CD4-positive, alpha-beta T cell treated with Interleukin-2 at 100 ng/mL for 4 hours (primary cell): ENCODE measurements around the gene ZNF804A.

Experiments used
- DNase-seq: peaks from one replicate; pipeline ENCODE4 v3.0.0-alpha.2; 2020; ENCODE audit warnings: low spot score

ZNF804A gene

GRCh38 chr2:184598316-184599053 is at the start of gene ZNF804A:
Gene ZNF804A (plus strand): TSS chr2:184598529. CDS start chr2:184598960, 431 bp downstream.
- DNase-seq = peak; percentile 7

GRCh38 chr2:184549153-184549552 is 49.2 kb upstream of the ZNF804A start:
- DNase-seq = no peak

GRCh38 chr2:184551626-184552025 is 46.7 kb upstream of the ZNF804A start:
- DNase-seq = no peak

GRCh38 chr2:184554736-184555135 is 43.6 kb upstream of the ZNF804A start:
- no peak for DNase-seq

GRCh38 chr2:184555352-184555751 is 43.0 kb upstream of the ZNF804A start:
- DNase-seq = no peak

DNA sequence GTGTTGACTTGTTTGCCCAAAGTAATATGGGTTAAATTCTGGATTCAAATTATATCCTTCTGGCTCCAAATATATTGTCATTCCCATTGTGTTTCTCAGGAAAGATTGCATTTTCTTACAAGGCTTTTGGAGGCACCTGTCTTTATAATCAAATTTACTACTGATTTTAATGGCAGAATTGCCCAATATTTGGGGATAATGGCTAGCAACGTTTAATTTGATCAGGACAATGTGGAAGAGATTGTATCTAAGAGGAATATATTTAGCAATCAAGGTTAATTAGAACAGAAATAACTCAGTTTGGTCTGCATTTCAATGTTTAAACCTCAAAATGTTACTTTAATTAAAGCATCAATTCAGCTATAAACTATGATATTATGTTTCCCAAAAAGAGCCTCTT is 41.7 kb upstream of the ZNF804A start:
- no peak for DNase-seq

GRCh38 chr2:184558713-184559464 is 39.4 kb upstream of the ZNF804A start:
- DNase-seq = no peak

GRCh38 chr2:184560603-184561002 is 37.7 kb upstream of the ZNF804A start:
- DNase-seq = no peak

DNA sequence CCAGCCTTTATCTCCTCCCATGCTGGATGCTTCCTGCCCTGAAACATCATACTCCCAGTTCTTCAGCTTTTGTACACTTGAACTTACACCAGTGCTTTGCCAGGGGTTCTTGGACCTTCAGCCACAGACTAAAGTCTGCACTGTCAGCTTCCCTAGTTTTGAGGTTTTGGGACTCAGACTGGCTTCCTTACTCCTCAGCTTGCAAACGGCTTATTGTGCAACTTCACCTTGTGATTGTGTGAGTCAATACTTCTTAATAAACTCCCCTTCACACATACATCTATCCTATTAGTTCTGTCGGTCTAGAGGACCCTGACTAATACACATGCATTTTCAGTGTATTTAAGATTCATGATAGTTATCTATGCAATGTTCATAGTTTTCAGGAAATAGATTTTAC is 35.8 kb upstream of the ZNF804A start:
- no peak for DNase-seq

- no peak for DNase-seq
These were observed 34.2 kb upstream of the ZNF804A start for GRCh38 chr2:184564092-184564491.

GRCh38 chr2:184566716-184567115 is 31.6 kb upstream of the ZNF804A start:
- DNase-seq = no peak

DNA sequence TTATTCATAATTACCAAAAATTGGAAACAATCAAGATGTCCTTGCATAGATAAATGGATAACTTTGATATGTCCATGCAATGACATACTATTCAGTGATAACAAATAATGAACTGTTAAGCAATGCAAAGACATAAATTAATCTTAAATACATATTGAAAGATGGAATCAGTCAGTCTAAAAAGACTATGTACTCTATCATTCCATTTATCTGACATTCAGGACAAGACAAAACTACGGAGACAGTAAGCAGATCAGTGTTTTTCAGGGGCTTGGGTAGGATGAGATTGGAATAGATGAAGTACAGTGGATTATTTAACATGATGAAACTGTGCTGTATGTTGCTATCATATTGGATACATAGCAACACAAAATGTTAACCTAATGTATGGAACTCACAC is 21.3 kb upstream of the ZNF804A start:
- no peak for DNase-seq

DNA sequence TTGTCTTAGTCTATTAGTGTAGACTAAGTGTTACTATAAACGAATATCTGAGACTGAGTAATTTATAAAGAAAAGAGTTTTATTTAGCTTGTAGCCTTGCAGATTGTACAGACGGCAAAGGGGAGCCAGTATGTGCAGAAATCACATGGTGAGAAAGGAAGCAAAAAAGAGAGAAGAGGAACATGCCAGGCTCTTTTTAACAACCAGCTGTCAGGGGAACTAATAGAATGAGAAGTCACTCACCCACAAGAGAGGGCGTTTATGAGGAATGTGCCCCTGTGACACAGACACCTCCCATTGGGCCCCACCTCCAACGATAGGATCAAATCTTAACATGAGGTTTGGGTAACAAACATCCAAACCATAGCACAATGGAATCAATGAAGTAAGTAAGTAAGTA is 20.6 kb upstream of the ZNF804A start:
- no peak for DNase-seq

- DNase-seq = no peak
These were observed 19.1 kb upstream of the ZNF804A start for GRCh38 chr2:184579226-184579625.

DNA sequence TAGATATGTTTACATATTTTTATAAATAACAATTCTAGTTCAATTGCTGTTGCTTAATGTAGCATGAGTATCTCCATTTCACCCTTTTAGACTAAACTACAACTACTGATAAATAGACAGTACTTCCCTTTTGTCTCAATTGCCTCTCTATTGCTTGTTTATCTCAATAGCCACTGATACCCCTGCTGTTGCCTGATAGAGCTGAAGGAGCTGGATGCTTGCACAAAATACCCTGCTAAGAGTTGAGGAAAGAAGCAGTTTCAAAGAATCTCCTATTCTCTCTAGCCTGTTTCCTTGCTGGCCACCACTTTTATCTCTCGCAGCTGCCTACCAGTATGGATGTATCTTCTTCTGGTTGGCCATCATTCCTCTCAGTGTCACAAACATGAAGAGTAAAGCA is 16.9 kb upstream of the ZNF804A start:
- no peak for DNase-seq

DNA sequence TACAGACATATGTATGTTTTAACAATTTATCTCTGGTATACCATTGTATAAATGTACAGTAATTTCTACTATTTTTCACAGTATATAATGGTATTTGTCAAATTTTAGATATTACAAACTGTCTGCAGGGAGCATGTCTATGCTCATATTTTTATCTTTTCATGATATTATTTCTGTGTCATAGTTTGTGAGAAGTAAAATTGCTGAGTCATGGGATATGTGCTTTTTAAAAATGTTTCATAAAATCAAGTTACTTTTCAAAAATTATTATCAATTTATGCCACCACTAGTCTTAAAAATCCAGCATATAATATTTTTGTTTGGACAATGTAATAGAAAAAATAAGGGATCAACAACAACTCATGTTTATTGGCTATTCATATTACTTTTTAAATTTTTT is 9.1 kb upstream of the ZNF804A start:
- DNase-seq = no peak

DNA sequence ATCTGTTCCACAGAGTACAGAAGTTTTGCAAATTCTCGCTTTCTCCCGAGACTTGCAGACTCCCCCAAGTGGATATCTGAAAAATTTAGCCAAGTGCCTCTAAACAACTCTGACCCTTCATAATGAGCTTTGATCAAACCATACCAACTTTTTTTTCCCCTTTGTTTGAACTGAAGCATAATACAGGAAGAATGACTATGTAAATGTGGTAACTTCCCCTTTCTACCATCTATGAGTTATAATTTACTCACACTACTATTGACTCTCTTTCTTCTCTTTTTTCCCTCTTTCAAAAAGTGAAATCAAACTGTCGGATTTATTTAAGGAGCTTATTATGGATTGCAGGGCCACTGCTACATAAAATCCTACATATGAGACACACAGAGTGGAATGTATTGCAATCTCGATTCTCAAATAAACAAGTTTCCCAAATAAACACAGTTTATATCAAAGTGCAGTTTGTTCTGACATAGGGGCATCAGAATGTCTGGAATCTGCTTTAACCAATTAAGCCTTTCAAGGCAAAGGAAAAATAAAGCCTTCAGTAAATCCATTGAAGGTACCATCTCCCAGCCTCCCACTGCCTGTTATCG is 1.4 kb upstream of the ZNF804A start:
- DNase-seq = no peak

DNA sequence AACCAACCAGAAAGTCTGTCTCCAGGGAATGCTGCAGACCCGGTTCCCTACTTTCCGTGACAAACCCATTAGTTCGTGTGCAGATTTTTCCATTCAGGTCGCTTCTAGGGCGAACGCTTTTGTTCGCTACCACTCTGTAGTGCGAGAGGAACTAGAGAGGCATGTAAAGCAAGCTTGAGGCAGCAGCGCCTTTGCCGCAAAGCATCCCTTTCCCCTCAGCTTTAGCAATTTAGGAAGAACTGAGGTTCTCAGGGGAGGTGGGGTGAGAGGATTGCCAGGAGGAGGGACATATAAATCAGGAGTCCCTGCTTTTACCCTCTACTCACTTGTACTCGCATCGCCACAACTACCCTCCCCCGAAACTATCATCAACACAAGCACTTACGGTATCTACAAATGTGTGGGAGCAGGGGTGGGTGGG is 748 bp upstream of the ZNF804A start:
- no peak for DNase-seq

- no peak for DNase-seq
These were observed 370 bp upstream of the ZNF804A start for GRCh38 chr2:184598002-184598315.

- DNase-seq = no peak
These were observed 934 bp downstream of the ZNF804A start for GRCh38 chr2:184599054-184599871.

DNA sequence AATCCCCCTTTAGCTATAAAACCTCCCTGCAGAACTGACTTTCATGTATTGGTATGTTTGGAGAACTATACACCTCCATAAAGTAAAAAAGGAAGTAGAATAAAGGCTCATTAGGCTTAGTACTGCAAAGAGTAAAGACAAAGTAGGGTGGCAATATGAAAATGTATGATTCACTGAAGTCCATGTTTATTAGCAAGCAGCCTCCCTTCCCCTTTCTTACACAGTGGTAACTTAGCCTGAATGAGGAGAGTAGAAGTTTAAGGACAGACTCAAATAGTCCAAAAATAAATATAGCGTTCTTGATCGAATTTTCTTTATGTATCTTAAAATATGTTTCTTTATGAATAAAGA is 1.5 kb downstream of the ZNF804A start:
- no peak for DNase-seq

GRCh38 chr2:184602734-184603133 is 4.4 kb downstream of the ZNF804A start:
- DNase-seq = no peak

GRCh38 chr2:184610891-184611290 is 12.6 kb downstream of the ZNF804A start:
- no peak for DNase-seq
